Measurements from ENCODE around the gene TBCB. TPM values are rescaled to one million over a fixed set of nuclear protein-coding genes. Genes with fewer than 3 reads are reported as not detected.

The TBCB gene
- total RNA-seq, 1 donor from 2014 or later = 152 TPM

GRCh38 chr19:36086326-36086725, 28.9 kb upstream of the TBCB start:
- Histone ChIP-seq H3K27me3 (ENCODE audit: control insufficient read depth, insufficient read depth, low read length) (no peaks in the 10 kb centered on the region), H3K36me3 (ENCODE audit: control insufficient read depth, insufficient read depth, low read length) (peaks cover 1% of the 10 kb centered on the region), H3K4me3 (ENCODE audit: low read depth, low read length) (no peak overlapping the region)
- FAIRE-seq (no peak), DNase-seq (ENCODE audit: low read depth) (no peak)
- no peak for TF ChIP-seq CTCF (IDR thresholded peaks at IDR 0.05; ENCODE audit: insufficient read depth, low read length, severe bottlenecking)

GRCh38 chr19:36089847-36090246, 25.4 kb upstream of the TBCB start:
- Histone ChIP-seq H3K36me3 (ENCODE audit: control insufficient read depth, insufficient read depth, low read length) (peaks cover 1% of the 10 kb centered on the region), H3K4me3 (ENCODE audit: low read depth, low read length) (no peak overlapping the region), H3K27me3 (ENCODE audit: control insufficient read depth, insufficient read depth, low read length) (no peaks in the 10 kb centered on the region)
- DNase-seq (ENCODE audit: low read depth) (no peak), FAIRE-seq (no peak)
- TF ChIP-seq CTCF (IDR thresholded peaks at IDR 0.05; ENCODE audit: insufficient read depth, low read length, severe bottlenecking) = no peak

GRCh38 chr19:36090910-36091695, 24.2 kb upstream of the TBCB start:
- Histone ChIP-seq H3K36me3 (ENCODE audit: control insufficient read depth, insufficient read depth, low read length) (peaks cover 1% of the 10 kb centered on the region), H3K27me3 (ENCODE audit: control insufficient read depth, insufficient read depth, low read length) (no peaks in the 10 kb centered on the region), H3K4me3 (ENCODE audit: low read depth, low read length) (no peak overlapping the region)
- TF ChIP-seq CTCF (IDR thresholded peaks at IDR 0.05; ENCODE audit: insufficient read depth, low read length, severe bottlenecking) = no peak
- DNase-seq (ENCODE audit: low read depth) (no peak), FAIRE-seq (no peak)

GRCh38 chr19:36092566-36092965, 22.7 kb upstream of the TBCB start:
- Histone ChIP-seq H3K36me3 (ENCODE audit: control insufficient read depth, insufficient read depth, low read length) (peaks cover 1% of the 10 kb centered on the region), H3K27me3 (ENCODE audit: control insufficient read depth, insufficient read depth, low read length) (no peaks in the 10 kb centered on the region), H3K4me3 (ENCODE audit: low read depth, low read length) (no peak overlapping the region)
- TF ChIP-seq CTCF (IDR thresholded peaks at IDR 0.05; ENCODE audit: insufficient read depth, low read length, severe bottlenecking) = no peak
- no peak for DNase-seq (ENCODE audit: low read depth)
- FAIRE-seq = no peak

- Histone ChIP-seq H3K4me3 (ENCODE audit: low read depth, low read length) (no peak overlapping the region), H3K36me3 (ENCODE audit: control insufficient read depth, insufficient read depth, low read length) (peaks cover 1% of the 10 kb centered on the region), H3K27me3 (ENCODE audit: control insufficient read depth, insufficient read depth, low read length) (no peaks in the 10 kb centered on the region)
- no peak for TF ChIP-seq CTCF (IDR thresholded peaks at IDR 0.05; ENCODE audit: insufficient read depth, low read length, severe bottlenecking)
- no peak for DNase-seq (ENCODE audit: low read depth)
- FAIRE-seq = no peak
Measured at GRCh38 chr19:36093146-36093662, 22.1 kb upstream of the TBCB start.

Measured in bronchial epithelial cell (primary cell).